Measurements from ENCODE around the gene FRAS1.

- TF ChIP-seq CTCF (IDR thresholded peaks at IDR 0.05; ENCODE audit: borderline replicate concordance, extremely low read depth, low read length, poor library complexity, severe bottlenecking) = no peak
- no peak for TF ChIP-seq EZH2 (IDR thresholded peaks at IDR 0.05; ENCODE audit: borderline replicate concordance, low read depth, low read length, severe bottlenecking)
Measured at GRCh38 chr4:78460368-78460767, 403.2 kb downstream of the FRAS1 start.

Data from DND-41 (cell line).